Stomach (tissue), 9 donors: ENCODE results near the gene FRMPD4. TPM values are rescaled to one million over a fixed set of nuclear protein-coding genes. Genes with fewer than 3 reads are reported as not detected.

ENCODE experiments used
- DNase-seq, 2 donors: peaks; one replicate each; pipeline versions ENCODE4 v3.0.0 to v3.0.0-alpha.2; 2013 to 2019
- H3K27ac ChIP-seq, 5 donors: fragments of 200-600 bp in 4 of 5; sonication (generic) in 4 of 5; one replicate each; pipeline ENCODE4 v1.5.1; 2013 to 2019; ENCODE audit warnings: mild to moderate bottlenecking in 1 of 5, moderate library complexity in 1 of 5
- H3K27me3 ChIP-seq, 3 donors: fragments of 200-600 bp; sonication (generic); one replicate each; pipeline ENCODE4 v1.5.1; 2017 to 2019; ENCODE audit warnings: mixed run types in 1 of 3
- H3K36me3 ChIP-seq, 4 donors: fragments of 200-600 bp; sonication (generic); 1 replicate in 3 of 4; 2 replicates in 1 of 4; pipeline ENCODE4 v1.5.1; 2016 to 2019
- H3K4me1 ChIP-seq, 4 donors: fragments of 200-600 bp; sonication (generic); one replicate each; pipeline ENCODE4 v1.5.1; 2016 to 2019
- H3K4me3 ChIP-seq, 4 donors: fragments of 200-600 bp; sonication (generic) in 3 of 4; one replicate each; pipeline ENCODE4 v1.5.1; 2016 to 2019; ENCODE audit warnings: mild to moderate bottlenecking in 1 of 4
- H3K9me3 ChIP-seq, 4 donors: fragments of 200-600 bp; sonication (generic); one replicate each; pipeline ENCODE4 v1.5.1; 2016 to 2019
- CTCF ChIP-seq, 7 experiments: fragments of 450-650 bp in 4 of 7; fragments of 200-600 bp in 3 of 7; sonication (generic) in 3 of 7; IDR thresholded peaks; one replicate each; pipeline ENCODE4 v1.5.1; 2016 to 2019; ENCODE audit warnings: antibody characterized with exemption in 7 of 7, control low read depth in 2 of 7, mild to moderate bottlenecking in 1 of 7
- EP300 ChIP-seq: sonication (generic); formaldehyde crosslinking; IDR thresholded peaks from one replicate; pipeline ENCODE4 v1.6.1; 2017; ENCODE audit warnings: antibody characterized with exemption
- POLR2A ChIP-seq, 4 donors: fragments of 450-650 bp; IDR thresholded peaks; one replicate each; pipeline ENCODE4 v1.6.1; 2016; ENCODE audit warnings: antibody characterized with exemption in 4 of 4, control low read depth in 2 of 4, mild to moderate bottlenecking in 1 of 4, moderate library complexity in 1 of 4
- POLR2AphosphoS5 ChIP-seq, 3 donors: sonication (generic); formaldehyde crosslinking; IDR thresholded peaks; one replicate each; pipeline ENCODE4 v1.6.1; 2016; ENCODE audit warnings: antibody characterized with exemption in 3 of 3
- WGBS, 5 donors: extraction: QIAGEN DNeasy Blood & Tissue Kit in 3 of 5; methylation state at CpG; one replicate each; pipeline versions ENCODE4 v1.1.5 to v1.1.7; 2013 to 2018; 5-methylcytosine and 5-hydroxymethylcytosine counted together
- intact Hi-C: fragments of 100-400 bp; cut with DNase I; formaldehyde crosslinking; loops from one replicate; pipeline ENCODE4 v1.15.1; 2023; ENCODE audit warnings: low total_unique reads
- polyA plus RNA-seq, 3 donors: library from polyadenylated mRNA; stranded (reverse); fragments of 200-250 nt; gene quantifications; one replicate each; pipeline ENCODE4 v1.2.3, GENCODE V29; 2013
- total RNA-seq, 5 donors: library from RNA; depleted of rRNA; stranded (reverse); fragments of >200 nt; gene quantifications; one replicate each; pipeline versions ENCODE4 v1.1.0 to v1.2.3, GENCODE V29; 2014 to 2016
- donor health status: healthy with polysubstance abuse.
- donor health status: Bipolar disorder and iron deficiency.
- donor health status: healthy.

The FRMPD4 gene
- total and polyA plus RNA-seq, 8 donors: 0.03 to 2.6 (median 0.55) TPM; not detected in 5

GRCh38 chrX:12344954-12345353 is 206.7 kb downstream of the FRMPD4 start:
- DNase-seq: no peak
- Histone ChIP-seq H3K4me1 (no peaks in the 10 kb centered on the region), H3K4me3 (no peak overlapping the region), H3K27me3 (no peaks in the 10 kb centered on the region), H3K9me3 (no peaks in the 10 kb centered on the region), H3K36me3 (no peaks in the 10 kb centered on the region), H3K27ac (no peak overlapping the region)
- intact Hi-C loops: no loop called here
- TF ChIP-seq CTCF (IDR thresholded peaks at IDR 0.05): no peak
- no peak for TF ChIP-seq POLR2A (IDR thresholded peaks at IDR 0.05)
- no peak for TF ChIP-seq POLR2AphosphoS5 (IDR thresholded peaks at IDR 0.05)
- no peak for TF ChIP-seq EP300
- WGBS, 5 donors: 70 to 93% (median 76%) methylated on average over 2 of the region's 2 CpGs

GRCh38 chrX:12349201-12349600 is 210.9 kb downstream of the FRMPD4 start:
- 26 to 56% (median 44%) methylated on average over 7 to 8 of the region's 8 CpGs for WGBS, 5 donors
- no peaks in the 10 kb centered on the region for H3K36me3 ChIP-seq
- TF ChIP-seq EP300 (no peak), POLR2A (IDR thresholded peaks at IDR 0.05) (no peak), CTCF (IDR thresholded peaks at IDR 0.05) (no peak), POLR2AphosphoS5 (IDR thresholded peaks at IDR 0.05) (no peak)

GRCh38 chrX:12352922-12353321 is 214.6 kb downstream of the FRMPD4 start:
- intact Hi-C loops: no loop called here
- no peaks in the 10 kb centered on the region for H3K4me1 ChIP-seq

More at GRCh38 chrX:12349201-12349600, 210.9 kb downstream of the FRMPD4 start:
- Histone ChIP-seq H3K4me3 (no peak overlapping the region), H3K4me1 (no peaks in the 10 kb centered on the region), H3K27me3 (no peaks in the 10 kb centered on the region), H3K9me3 (no peaks in the 10 kb centered on the region), H3K27ac (no peak overlapping the region)
- intact Hi-C loops: no loop called here
- DNase-seq: no peak

GRCh38 chrX:12360383-12360782 is 222.1 kb downstream of the FRMPD4 start:
- Histone ChIP-seq H3K27me3 (no peaks in the 10 kb centered on the region), H3K36me3 (no peaks in the 10 kb centered on the region), H3K9me3 (no peaks in the 10 kb centered on the region), H3K4me1 (no peaks in the 10 kb centered on the region), H3K27ac (no peak overlapping the region), H3K4me3 (no peak overlapping the region)
- TF ChIP-seq CTCF (IDR thresholded peaks at IDR 0.05) (no peak), EP300 (no peak), POLR2A (IDR thresholded peaks at IDR 0.05) (no peak), POLR2AphosphoS5 (IDR thresholded peaks at IDR 0.05) (no peak)
- 40 to 52% (median 49%) methylated on average over 2 of the region's 2 CpGs for WGBS, 5 donors
- no peak for DNase-seq
- intact Hi-C loops: no loop called here

More at GRCh38 chrX:12352922-12353321, 214.6 kb downstream of the FRMPD4 start:
- Histone ChIP-seq H3K4me3 (no peak overlapping the region), H3K27ac (no peak overlapping the region), H3K9me3 (no peaks in the 10 kb centered on the region), H3K36me3 (no peaks in the 10 kb centered on the region), H3K27me3 (no peaks in the 10 kb centered on the region)
- WGBS, 5 donors: 65 to 91% (median 74%) methylated on average over 3 to 5 of the region's 5 CpGs
- no peak for DNase-seq
- TF ChIP-seq CTCF (IDR thresholded peaks at IDR 0.05) (no peak), EP300 (no peak), POLR2AphosphoS5 (IDR thresholded peaks at IDR 0.05) (no peak), POLR2A (IDR thresholded peaks at IDR 0.05) (no peak)
